SK-N-SH (cell line): ENCODE data around the gene SLC66A2. TPM values are rescaled to one million over a fixed set of nuclear protein-coding genes. Genes with fewer than 3 reads are reported as not detected.

Experiments
- CTCF ChIA-PET: fragments of 300-600, 350-600 bp; formaldehyde crosslinking; extraction: SDS; loops from one replicate; lab custom pipeline; 2021; lab: Yijun Ruan, JAX
- POLR2A ChIA-PET: fragments of 350-600 bp; sonication (Branson Sonifier 250); formaldehyde crosslinking; extraction: SDS; loops from one replicate; lab custom pipeline; 2020; ENCODE audit warnings: antibody characterized with exemption, inconsistent platforms; lab: Yijun Ruan, JAX
- DNase-seq: peaks from one replicate; pipeline ENCODE4 v3.0.0; 2012
- H2AFZ ChIP-seq: fragments of 200-600 bp; sonication (generic); 2 replicates; pipeline ENCODE4 v1.8.1; 2016; ENCODE audit warnings: antibody characterized with exemption, mild to moderate bottlenecking, low read depth
- H3F3A ChIP-seq: fragments of 200-600 bp; sonication (generic); replicated peaks from 2 replicates; pipeline ENCODE3; 2016; ENCODE audit warnings: antibody characterized with exemption, mild to moderate bottlenecking; ENCODE audit not compliant: insufficient read depth
- H3K27ac ChIP-seq, 2 experiments: fragments of 200-500 bp in 1 of 2; fragments of 200-600 bp in 1 of 2; sonication (Bioruptor generic) in 1 of 2; sonication (generic), shearing (Covaris generic) in 1 of 2; 2 replicates each; pipeline versions ENCODE4 v1.5.1 to v1.6.1; 2014 to 2016; ENCODE audit warnings: low read depth in 2 of 2, inconsistent platforms in 1 of 2, low read length in 1 of 2, mild to moderate bottlenecking in 1 of 2, mixed read lengths in 1 of 2
- H3K27me3 ChIP-seq: fragments of 200-600 bp; sonication (generic), shearing (Covaris generic); 2 replicates; pipeline ENCODE4 v1.6.1; 2016; ENCODE audit warnings: mixed run types; ENCODE audit not compliant: insufficient read depth
- H3K36me3 ChIP-seq, 2 experiments: fragments of 200-500 bp in 1 of 2; fragments of 200-600 bp in 1 of 2; sonication (Bioruptor generic) in 1 of 2; sonication (generic) in 1 of 2; replicated peaks in 1 of 2; 2 replicates each; pipeline versions ENCODE3 to v1.5.1; 2014 to 2016; ENCODE audit warnings: low read length in 1 of 2, mild to moderate bottlenecking in 1 of 2; ENCODE audit not compliant: insufficient read depth in 2 of 2, control insufficient read depth in 1 of 2
- H3K4me1 ChIP-seq, 2 experiments: fragments of 200-500 bp in 1 of 2; fragments of 200-600 bp in 1 of 2; sonication (Bioruptor generic) in 1 of 2; sonication (generic), shearing (Covaris generic) in 1 of 2; 2 replicates each; pipeline versions ENCODE4 v1.5.1 to v1.6.1; 2014 to 2016; ENCODE audit warnings: low read depth in 1 of 2, low read length in 1 of 2, mixed run types in 1 of 2; ENCODE audit not compliant: insufficient read depth in 2 of 2, control insufficient read depth in 1 of 2
- H3K4me2 ChIP-seq: fragments of 200-600 bp; sonication (generic), shearing (Covaris generic); 2 replicates; pipeline ENCODE4 v1.6.1; 2017; ENCODE audit warnings: mixed run types
- H3K4me3 ChIP-seq, 2 experiments: fragments of 200-500 bp in 1 of 2; fragments of 200-600 bp in 1 of 2; sonication (Bioruptor generic) in 1 of 2; sonication (generic), shearing (Covaris generic) in 1 of 2; 2 replicates each; pipeline versions ENCODE4 v1.5.1 to v1.8.1; 2014 to 2016; ENCODE audit warnings: low read depth in 2 of 2, inconsistent platforms in 1 of 2, low read length in 1 of 2, mild to moderate bottlenecking in 1 of 2, mixed read lengths in 1 of 2, moderate library complexity in 1 of 2
- H3K79me2 ChIP-seq: fragments of 200-600 bp; sonication (generic); 2 replicates; pipeline ENCODE4 v1.8.1; 2017; ENCODE audit warnings: mild to moderate bottlenecking; ENCODE audit not compliant: insufficient read depth
- H3K9ac ChIP-seq: fragments of 200-600 bp; sonication (generic); 2 replicates; pipeline ENCODE4 v1.6.1; 2017; ENCODE audit warnings: mixed run types
- H3K9me2 ChIP-seq: fragments of 200-600 bp; sonication (generic); 2 replicates; pipeline ENCODE4 v1.6.1; 2017; ENCODE audit warnings: mixed run types
- H3K9me3 ChIP-seq: fragments of 200-600 bp; sonication (generic); 2 replicates; pipeline ENCODE4 v1.6.1; 2017; ENCODE audit warnings: mixed run types, mild to moderate bottlenecking, moderate library complexity
- H4K20me1 ChIP-seq: fragments of 200-600 bp; sonication (generic); 2 replicates; pipeline ENCODE4 v1.6.1; 2017; ENCODE audit warnings: mild to moderate bottlenecking, mixed run types; ENCODE audit not compliant: insufficient read depth
- FOSL2 ChIP-seq: IDR thresholded peaks from 2 replicates; pipeline ENCODE4 v1.4.0; 2012; ENCODE audit warnings: low read depth, mild to moderate bottlenecking, moderate library complexity, borderline replicate concordance
- FOXJ3 ChIP-seq: sonication (generic); formaldehyde crosslinking; IDR thresholded peaks from 2 replicates; pipeline ENCODE4 v1.5.1; 2020; ENCODE audit warnings: mild to moderate bottlenecking, missing genetic modification reagents
- GABPA ChIP-seq: IDR thresholded peaks from 2 replicates; pipeline ENCODE4 v1.4.0; 2012; ENCODE audit warnings: low read depth, mild to moderate bottlenecking
- GATA2 ChIP-seq: sonication (generic); formaldehyde crosslinking; IDR thresholded peaks from 2 replicates; pipeline ENCODE4 v1.5.0; 2020; ENCODE audit warnings: mild to moderate bottlenecking, missing genetic modification reagents
- MXI1 ChIP-seq: IDR thresholded peaks from 2 replicates; pipeline ENCODE4 v1.6.1; 2012; ENCODE audit warnings: mild to moderate bottlenecking, low read depth, low read length, improper control_type of control experiment
- NFIC ChIP-seq: IDR thresholded peaks from 2 replicates; pipeline ENCODE4 v1.4.0; 2012; ENCODE audit warnings: borderline replicate concordance
- RFX5 ChIP-seq: IDR thresholded peaks from 2 replicates; pipeline ENCODE4 v1.6.1; 2012; ENCODE audit warnings: mild to moderate bottlenecking, improper control_type of control experiment, low read length
- RXRA ChIP-seq: IDR thresholded peaks from 2 replicates; pipeline ENCODE4 v1.4.0; 2012; ENCODE audit warnings: low read depth, mild to moderate bottlenecking, borderline replicate concordance
- SMC3 ChIP-seq: IDR thresholded peaks from 2 replicates; pipeline ENCODE4 v1.6.1; 2012; ENCODE audit warnings: low read depth, low read length, improper control_type of control experiment
- TAF1 ChIP-seq: IDR thresholded peaks from 2 replicates; pipeline ENCODE4 v1.6.1; 2012; ENCODE audit warnings: low read depth, mild to moderate bottlenecking, low read length, moderate library complexity, borderline replicate concordance
- TCF12 ChIP-seq: IDR thresholded peaks from 2 replicates; pipeline ENCODE4 v1.4.0; 2012
- TEAD4 ChIP-seq: IDR thresholded peaks from 2 replicates; pipeline ENCODE4 v1.4.0; 2012; ENCODE audit warnings: mild to moderate bottlenecking, borderline replicate concordance; ENCODE audit not compliant: insufficient read depth
- WGBS: methylation state at CpG from one replicate; pipeline ENCODE4 v1.1.6; 2017; ENCODE audit warnings: low lambda C conversion rate; 5-methylcytosine and 5-hydroxymethylcytosine counted together
- polyA plus RNA-seq, 3 experiments: library from polyadenylated mRNA; depleted of rRNA; stranded (reverse); fragments of >200 nt; gene quantifications; 2 replicates each; pipeline ENCODE4 v1.2.3, GENCODE V29; 2012
- TF ChIP-seq, protein P1 (sequence below): IDR thresholded peaks from 2 replicates; pipeline ENCODE4 v1.4.0; 2012; ENCODE audit warnings: low read depth
- TF ChIP-seq, protein P2 (sequence below): IDR thresholded peaks from 2 replicates; pipeline ENCODE4 v1.6.1; 2012; ENCODE audit warnings: mild to moderate bottlenecking, low read depth, low read length, moderate library complexity
- TF ChIP-seq, protein P3 (sequence below): IDR thresholded peaks from 2 replicates; pipeline ENCODE4; 2012
- TF ChIP-seq, protein P4 (sequence below): fragments of 150-350 bp; IDR thresholded peaks from 2 replicates; pipeline ENCODE4 v1.6.1; 2017; ENCODE audit warnings: antibody characterized with exemption, low read length, low read depth, borderline replicate concordance

The SLC66A2 gene
- polyA plus RNA-seq, 1 of the 3 experiments (the other 2 are of a cell fraction): 14.5 TPM

DNA sequence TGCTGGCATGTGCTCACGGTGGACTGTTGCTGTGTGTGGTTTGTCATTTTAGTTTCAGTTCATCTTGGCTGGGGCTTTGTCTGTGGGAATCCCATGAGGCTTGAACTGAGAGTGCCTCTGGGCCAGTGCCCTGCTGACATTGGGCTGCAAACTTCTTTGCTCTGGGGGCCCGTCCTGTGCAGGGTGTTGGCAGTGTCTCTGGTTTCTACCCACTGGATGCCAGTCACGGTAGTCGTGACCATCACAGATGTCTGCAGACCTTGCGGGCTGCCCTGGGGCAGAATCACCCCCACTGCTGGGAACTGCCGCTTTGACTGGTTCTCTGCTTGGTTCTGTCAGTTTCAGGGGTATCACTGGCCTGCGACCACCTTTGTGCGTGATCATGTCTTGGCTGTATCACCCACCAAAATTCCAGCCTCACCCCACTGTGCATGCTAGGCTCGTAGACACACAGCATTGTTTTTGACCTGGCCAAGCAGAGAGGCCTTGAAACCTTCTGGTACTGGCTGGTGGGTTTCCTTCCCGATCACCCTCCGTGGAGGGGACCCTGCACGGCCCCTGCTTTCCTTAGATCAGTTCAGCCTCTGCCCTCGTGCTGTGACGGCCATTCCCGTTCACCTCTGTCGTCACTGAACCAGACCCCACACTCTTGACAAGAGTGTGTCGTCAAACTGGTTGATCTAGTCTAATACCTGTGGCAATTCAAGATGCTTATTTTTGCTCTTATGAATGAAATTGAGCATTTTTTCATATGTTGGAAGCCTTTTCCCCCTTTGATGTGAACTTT, 96.1 kb downstream of the SLC66A2 start:
- DNase-seq: no peak
- ChIA-PET CTCF (no interaction called here), POLR2A (no interaction called here)
- no peaks in the 10 kb centered on the region for H3K9me2 ChIP-seq
- H3K79me2 ChIP-seq: no peaks in the 10 kb centered on the region
- H3K4me1 ChIP-seq: peaks cover 0 to 2% of the 10 kb centered on the region in 2 experiments; a peak in 1 of 4 replicates
- H3K27ac ChIP-seq: no peak overlapping the region
- no peaks in the 10 kb centered on the region for H3F3A ChIP-seq
- H4K20me1 ChIP-seq: no peaks in the 10 kb centered on the region
- no peak overlapping the region for H2AFZ ChIP-seq
- 16% methylated on average over 14 of the region's 17 CpGs for WGBS
- H3K36me3 ChIP-seq: no peaks in the 10 kb centered on the region
- no peak overlapping the region for H3K9ac ChIP-seq
- TF ChIP-seq FOSL2 (no peak), TCF12 (no peak), GABPA (no peak), NFIC (no peak), RFX5 (no peak), MXI1 (no peak), FOXJ3 (CRISPR knock-in tag) (no peak), GATA2 (CRISPR knock-in tag) (no peak), RXRA (no peak)
- peaks cover 63% of the 10 kb centered on the region for H3K27me3 ChIP-seq
- H3K9me3 ChIP-seq: no peaks in the 10 kb centered on the region
- H3K4me2 ChIP-seq: peak overlapping the region; percentile 62; the same call in 1 of the 2 replicates
- 0 out of 4 replicates have a peak overlapping the region, but pooled peaks of 1 of the 2 experiments have one; percentile 40 for H3K4me3 ChIP-seq

DNA sequence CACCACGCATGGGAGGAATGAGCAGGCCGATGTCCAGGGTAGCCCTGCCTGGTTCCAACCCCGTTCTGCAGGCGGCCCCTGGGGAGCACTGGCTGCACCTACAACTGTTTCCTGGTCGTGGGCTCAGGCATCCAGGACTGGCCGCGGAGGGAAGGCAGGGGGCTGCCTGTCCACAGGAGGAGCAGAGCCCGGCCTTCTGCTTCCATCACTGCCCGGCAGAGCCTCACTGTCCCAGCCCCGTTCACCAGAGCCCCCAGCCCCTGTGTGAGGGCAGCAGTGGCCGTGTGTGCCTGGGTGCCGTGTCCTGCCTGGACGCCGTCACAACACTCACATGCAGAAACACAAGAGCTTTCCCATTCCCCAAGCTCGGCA, 97.5 kb downstream of the SLC66A2 start:
- POLR2A ChIA-PET: no interaction called here
- no peak for DNase-seq

More for the DNA sequence above, 97.5 kb downstream of the SLC66A2 start:
- no peaks in the 10 kb centered on the region for H3K79me2 ChIP-seq
- H3K9ac ChIP-seq: no peak overlapping the region
- CTCF ChIA-PET: interaction anchor here (1.1 kb wide), 1 partner anchor 14 kb away, joined by 3 read pairs; no protein-coding TSS in a partner anchor
- H3K36me3 ChIP-seq: no peaks in the 10 kb centered on the region
- H2AFZ ChIP-seq: no peak overlapping the region
- no peak overlapping the region for H3K4me3 ChIP-seq
- peaks cover 64% of the 10 kb centered on the region for H3K27me3 ChIP-seq
- no peaks in the 10 kb centered on the region for H3F3A ChIP-seq
- no peak overlapping the region for H3K27ac ChIP-seq
- H3K9me3 ChIP-seq: no peaks in the 10 kb centered on the region
- H3K4me1 ChIP-seq: peaks cover 0 to 2% of the 10 kb centered on the region in 2 experiments; a peak in 1 of 4 replicates
- 49% methylated on average over 5 of the region's 15 CpGs for WGBS
- H4K20me1 ChIP-seq: no peaks in the 10 kb centered on the region
- TF ChIP-seq, protein P1, sequence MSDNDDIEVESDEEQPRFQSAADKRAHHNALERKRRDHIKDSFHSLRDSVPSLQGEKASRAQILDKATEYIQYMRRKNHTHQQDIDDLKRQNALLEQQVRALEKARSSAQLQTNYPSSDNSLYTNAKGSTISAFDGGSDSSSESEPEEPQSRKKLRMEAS: no peak
- no peak for TF ChIP-seq RFX5
- TF ChIP-seq, protein P2, sequence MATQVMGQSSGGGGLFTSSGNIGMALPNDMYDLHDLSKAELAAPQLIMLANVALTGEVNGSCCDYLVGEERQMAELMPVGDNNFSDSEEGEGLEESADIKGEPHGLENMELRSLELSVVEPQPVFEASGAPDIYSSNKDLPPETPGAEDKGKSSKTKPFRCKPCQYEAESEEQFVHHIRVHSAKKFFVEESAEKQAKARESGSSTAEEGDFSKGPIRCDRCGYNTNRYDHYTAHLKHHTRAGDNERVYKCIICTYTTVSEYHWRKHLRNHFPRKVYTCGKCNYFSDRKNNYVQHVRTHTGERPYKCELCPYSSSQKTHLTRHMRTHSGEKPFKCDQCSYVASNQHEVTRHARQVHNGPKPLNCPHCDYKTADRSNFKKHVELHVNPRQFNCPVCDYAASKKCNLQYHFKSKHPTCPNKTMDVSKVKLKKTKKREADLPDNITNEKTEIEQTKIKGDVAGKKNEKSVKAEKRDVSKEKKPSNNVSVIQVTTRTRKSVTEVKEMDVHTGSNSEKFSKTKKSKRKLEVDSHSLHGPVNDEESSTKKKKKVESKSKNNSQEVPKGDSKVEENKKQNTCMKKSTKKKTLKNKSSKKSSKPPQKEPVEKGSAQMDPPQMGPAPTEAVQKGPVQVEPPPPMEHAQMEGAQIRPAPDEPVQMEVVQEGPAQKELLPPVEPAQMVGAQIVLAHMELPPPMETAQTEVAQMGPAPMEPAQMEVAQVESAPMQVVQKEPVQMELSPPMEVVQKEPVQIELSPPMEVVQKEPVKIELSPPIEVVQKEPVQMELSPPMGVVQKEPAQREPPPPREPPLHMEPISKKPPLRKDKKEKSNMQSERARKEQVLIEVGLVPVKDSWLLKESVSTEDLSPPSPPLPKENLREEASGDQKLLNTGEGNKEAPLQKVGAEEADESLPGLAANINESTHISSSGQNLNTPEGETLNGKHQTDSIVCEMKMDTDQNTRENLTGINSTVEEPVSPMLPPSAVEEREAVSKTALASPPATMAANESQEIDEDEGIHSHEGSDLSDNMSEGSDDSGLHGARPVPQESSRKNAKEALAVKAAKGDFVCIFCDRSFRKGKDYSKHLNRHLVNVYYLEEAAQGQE: no peak
- no peak for TF ChIP-seq FOSL2
- no peak for TF ChIP-seq TAF1
- no peak for TF ChIP-seq RXRA
- TF ChIP-seq, protein P3, sequence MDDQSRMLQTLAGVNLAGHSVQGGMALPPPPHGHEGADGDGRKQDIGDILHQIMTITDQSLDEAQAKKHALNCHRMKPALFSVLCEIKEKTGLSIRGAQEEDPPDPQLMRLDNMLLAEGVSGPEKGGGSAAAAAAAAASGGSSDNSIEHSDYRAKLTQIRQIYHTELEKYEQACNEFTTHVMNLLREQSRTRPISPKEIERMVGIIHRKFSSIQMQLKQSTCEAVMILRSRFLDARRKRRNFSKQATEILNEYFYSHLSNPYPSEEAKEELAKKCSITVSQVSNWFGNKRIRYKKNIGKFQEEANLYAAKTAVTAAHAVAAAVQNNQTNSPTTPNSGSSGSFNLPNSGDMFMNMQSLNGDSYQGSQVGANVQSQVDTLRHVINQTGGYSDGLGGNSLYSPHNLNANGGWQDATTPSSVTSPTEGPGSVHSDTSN: no peak
- TF ChIP-seq MXI1: no peak
- TF ChIP-seq, protein P4, sequence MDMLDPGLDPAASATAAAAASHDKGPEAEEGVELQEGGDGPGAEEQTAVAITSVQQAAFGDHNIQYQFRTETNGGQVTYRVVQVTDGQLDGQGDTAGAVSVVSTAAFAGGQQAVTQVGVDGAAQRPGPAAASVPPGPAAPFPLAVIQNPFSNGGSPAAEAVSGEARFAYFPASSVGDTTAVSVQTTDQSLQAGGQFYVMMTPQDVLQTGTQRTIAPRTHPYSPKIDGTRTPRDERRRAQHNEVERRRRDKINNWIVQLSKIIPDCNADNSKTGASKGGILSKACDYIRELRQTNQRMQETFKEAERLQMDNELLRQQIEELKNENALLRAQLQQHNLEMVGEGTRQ: no peak
- no peak for TF ChIP-seq NFIC
- TF ChIP-seq SMC3: no peak
- TF ChIP-seq TEAD4: no peak
- H3K4me2 ChIP-seq: no peak overlapping the region
- no peaks in the 10 kb centered on the region for H3K9me2 ChIP-seq
